GM21381 (cell line): Measurements from ENCODE around the gene COMMD10.

ENCODE experiments used
- ATAC-seq: cut with Tn5 transposase; IDR thresholded peaks from one replicate; pipeline ENCODE4 v1.9.1; 2021; ENCODE audit warnings: mild to moderate bottlenecking, moderate library complexity; ENCODE audit not compliant: unreplicated experiment

The COMMD10 gene

DNA sequence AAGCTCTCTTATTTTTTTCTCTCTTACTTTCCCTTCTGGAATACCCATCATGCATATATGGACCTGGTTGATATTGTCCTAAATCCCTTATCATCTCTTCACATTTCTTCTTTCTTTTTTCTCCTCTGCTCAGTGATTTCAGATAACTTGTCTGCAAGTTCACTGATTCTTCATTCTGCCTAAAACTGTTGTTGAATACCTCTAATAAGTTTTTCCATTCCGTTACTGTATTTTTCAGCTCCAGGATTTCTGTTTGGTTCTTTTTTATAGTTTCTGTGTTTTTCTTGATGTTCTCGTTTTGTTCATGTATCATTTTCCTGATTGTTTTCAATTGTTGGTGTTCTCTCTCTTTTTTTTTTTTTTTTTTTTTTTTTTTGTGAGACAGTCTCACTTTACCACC, 203.7 kb downstream of the COMMD10 start:
- no peak for ATAC-seq

- ATAC-seq, result no peak
Measured at GRCh38 chr5:116289276-116289675, 204.5 kb downstream of the COMMD10 start.

- no peak for ATAC-seq
Measured at GRCh38 chr5:116291271-116291670, 206.4 kb downstream of the COMMD10 start.

- ATAC-seq, result no peak
Measured at GRCh38 chr5:116292321-116292720, 207.5 kb downstream of the COMMD10 start.

DNA sequence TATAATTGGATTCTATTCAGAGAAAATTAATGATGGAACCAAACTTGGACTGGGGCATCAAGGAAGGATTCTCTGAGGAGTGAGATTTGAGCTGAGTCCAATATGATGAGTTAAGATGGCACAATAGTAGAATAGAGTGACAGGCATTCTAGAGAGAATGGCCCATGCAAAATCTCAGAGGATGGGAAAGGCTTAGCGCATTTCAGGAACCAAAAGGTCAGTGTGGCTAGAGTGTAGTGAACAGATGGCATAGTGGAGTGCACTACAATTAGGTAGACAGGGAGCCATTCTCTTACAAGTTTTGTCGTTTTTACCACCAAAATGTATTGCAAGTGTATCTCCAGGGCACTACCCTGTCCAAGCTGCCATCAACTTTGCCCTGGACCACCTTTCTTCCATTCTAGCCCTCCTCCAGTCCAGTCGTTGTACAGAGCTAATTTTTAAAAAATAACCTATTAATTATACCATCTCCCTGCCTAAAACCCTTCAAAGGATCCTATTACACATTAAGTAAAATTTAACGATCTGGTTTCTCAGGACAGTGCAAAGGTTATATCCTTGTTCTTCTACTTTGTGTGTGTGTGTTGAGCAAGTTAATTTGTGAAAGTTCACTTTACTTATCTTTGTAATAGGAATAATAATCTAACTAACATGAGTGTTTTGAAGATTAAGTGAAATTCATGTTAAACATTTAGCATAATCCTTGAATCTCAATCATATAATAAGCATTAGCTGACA, 211.7 kb downstream of the COMMD10 start:
- no peak for ATAC-seq

DNA sequence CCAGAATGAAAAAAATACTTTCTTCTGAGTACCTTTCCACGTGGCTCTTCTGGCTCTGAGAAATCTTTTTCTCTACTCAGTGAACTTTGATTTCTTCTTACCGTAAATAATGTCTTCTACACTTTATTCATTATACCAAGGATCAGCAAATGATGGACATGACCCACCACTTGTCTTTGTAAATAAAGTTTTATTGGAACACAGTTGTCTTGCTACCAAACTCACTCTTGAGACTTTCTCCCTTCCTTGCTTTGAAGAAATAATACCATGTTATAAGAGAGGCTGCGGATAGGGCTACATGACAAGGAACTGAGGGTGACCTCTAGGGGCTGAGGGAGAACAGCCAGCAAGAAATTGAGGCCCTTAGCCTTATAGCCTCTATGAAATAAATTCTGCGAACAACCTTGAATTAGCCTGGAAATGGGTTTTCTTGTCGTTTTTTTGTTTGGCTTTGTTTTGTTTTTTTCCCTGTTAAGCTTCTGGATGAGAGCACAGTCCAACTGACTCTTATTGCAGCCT, 212.5 kb downstream of the COMMD10 start:
- no peak for ATAC-seq

DNA sequence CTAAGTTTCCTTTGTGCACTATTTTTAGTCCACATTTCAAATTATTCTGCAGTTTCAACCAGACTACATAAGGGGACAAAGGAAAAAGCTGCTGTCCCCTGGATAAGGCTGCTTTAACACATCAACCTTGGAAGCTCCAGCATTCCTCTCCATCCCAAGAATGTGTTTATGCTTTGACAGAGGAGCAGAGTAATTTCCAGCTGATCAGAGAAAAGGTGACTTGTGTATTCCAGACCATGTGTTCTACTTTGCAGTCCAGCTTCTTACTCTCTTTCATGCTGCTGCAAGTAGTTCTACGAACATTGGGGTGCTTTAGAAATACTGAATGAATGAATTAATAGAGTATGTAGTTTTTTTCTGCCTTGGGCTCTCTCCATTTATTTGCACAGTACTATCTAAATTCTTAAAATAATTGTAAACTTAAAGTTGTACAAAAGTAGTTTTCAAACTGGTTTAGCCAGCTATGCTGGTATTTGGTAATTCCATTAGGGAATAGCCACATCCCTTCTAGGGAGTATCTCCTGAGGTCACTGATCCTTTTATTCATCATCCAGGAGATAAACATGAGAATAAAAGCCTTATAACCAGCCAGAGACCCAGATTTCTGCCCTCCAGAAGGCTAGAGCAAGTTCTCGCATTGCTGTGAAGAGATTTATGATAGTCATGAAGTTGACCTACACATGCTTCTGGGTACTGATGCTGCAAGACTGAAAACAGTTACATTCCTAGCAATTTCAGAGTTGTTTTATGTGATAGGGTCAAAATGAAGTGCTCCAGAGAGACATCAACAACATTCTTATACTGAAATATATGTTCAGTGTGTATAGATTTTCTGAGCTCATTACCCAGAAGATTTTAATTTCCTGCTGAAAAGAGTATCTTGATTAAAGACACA, 215.2 kb downstream of the COMMD10 start:
- no peak for ATAC-seq

DNA sequence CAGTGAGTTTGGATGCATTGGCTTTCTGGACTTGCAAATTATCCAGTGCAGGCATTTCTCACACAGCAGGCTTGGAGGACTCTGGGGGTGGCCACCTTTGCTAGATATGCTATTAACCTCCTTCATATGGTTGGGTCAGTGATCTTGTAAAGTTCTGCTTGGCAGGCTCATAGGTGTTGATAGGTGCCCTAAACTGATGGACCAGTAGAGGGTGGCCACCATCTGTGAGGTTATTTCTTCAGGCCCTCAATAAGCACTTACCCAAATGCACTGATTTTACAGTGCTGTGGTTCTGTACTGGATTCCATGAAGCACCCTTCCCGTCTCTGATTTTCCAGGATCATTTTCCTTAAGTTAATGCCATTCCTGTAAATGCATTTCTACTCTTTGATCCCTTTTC, 216.3 kb downstream of the COMMD10 start:
- ATAC-seq, result no peak

DNA sequence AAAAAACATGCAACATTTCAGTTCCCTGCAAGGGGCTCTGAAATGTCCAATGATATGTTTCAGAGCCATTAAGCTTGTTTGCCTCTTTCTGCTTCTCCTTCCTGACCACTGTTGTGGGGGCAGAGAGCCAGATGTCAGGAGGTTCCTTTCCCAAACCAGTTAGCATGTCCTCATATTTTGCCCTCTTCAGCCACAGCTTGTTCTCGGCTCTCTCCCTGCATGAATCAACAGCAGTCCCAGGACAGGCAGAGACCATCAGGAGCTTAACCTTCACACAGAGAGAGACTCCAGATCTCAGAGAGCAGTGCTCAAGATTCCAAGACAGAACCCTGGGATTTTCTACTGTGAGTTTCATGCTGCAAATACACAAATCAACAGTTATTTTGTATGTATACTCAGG, 218.5 kb downstream of the COMMD10 start:
- no peak for ATAC-seq

DNA sequence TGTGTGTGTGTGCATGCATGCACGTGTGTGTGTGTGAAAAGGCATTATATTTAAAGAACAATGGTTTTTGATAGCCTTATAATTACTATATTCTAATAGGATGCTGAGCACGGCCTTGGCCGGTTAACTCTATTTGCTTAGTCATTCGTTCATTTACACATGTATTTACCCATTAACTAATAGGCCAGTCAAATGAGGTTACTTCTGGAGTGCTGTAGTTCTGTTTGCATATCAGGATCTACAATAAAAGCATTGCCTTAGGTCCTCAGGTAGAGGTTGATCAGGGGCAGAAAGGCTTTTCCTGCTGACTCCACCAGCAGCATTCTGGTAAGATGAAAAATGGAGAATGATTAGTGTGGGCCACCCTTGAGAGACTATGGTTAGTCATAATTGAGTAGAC, 219.0 kb downstream of the COMMD10 start:
- ATAC-seq, result no peak

DNA sequence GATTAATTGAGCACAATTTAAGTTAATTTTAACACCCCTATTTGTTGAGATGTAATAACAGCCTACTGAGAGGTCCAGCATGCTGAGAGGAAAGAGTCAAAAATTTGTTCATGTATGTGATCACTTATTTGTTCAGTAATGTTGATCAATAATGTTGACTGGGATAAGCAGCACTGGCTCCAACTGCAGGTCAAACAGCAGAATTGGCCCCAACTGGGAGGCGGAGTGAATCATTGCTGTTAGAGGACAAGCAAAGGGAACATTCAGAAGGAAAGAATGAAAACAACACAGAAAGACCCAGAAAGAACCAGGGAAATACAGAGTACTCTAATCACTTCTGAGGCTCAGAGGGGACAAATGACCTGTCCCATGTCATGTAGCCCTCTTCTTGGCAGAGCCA, 221.1 kb downstream of the COMMD10 start:
- ATAC-seq, result no peak

DNA sequence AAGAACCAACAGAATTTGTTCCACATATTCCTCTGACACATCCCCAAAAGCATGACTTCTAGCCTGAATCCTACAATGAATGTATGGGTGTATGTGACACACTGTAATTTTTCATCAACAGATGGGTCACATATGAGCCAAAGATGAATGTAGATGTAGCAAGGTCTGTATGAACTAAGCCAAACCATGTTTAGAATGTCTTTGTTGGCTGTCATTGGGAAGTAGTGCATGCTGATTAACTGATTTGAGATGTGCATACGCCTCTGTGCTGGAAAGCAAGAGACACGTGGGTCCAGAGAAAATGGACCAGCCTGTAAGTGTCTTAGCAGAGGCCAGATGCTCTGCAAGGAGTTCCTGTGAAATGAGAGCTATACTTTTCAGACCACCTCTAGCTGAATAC, 222.0 kb downstream of the COMMD10 start:
- ATAC-seq, result no peak

GRCh38 chr5:116308391-116308790, 223.6 kb downstream of the COMMD10 start:
- ATAC-seq, result no peak

DNA sequence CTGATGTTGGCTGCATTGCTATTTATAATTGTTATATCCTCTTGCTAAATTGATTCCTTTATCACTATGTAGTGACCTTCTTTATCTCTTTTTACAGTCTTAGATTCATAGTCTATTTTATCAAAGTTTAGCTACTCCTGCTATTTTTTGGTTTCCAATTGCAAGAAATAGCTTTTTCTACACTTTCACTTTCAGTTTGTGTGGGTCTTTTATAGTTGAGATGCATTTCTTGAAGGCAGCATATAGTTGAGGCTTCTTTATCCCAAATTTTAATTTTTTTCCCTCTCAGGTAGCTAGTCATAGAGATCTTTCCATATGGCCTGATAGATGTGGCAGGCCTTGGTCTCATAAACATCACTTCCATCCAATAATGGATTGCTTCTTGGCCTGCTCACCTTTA, 228.5 kb downstream of the COMMD10 start:
- ATAC-seq, result no peak

DNA sequence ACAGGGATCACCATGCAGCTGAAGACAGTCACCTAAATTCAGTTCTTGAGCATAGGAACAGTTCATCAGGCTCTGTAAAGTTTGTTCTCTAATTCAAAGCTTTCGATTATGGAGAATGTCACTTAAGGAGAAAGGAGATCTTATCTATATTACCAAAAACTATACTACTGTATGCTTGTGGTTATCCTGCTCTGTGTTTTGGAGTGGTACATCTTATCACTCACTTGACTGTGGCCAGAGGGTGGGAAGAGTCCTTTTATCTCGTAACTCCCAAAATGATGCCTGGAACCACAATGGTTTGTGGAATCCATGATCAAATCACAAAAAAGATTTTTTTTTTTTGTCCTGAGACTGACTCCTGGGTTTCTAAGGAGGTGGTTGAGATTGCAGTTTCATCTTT, 230.7 kb downstream of the COMMD10 start:
- no peak for ATAC-seq

- no peak for ATAC-seq
Measured at GRCh38 chr5:116318091-116318854, 233.4 kb downstream of the COMMD10 start.

DNA sequence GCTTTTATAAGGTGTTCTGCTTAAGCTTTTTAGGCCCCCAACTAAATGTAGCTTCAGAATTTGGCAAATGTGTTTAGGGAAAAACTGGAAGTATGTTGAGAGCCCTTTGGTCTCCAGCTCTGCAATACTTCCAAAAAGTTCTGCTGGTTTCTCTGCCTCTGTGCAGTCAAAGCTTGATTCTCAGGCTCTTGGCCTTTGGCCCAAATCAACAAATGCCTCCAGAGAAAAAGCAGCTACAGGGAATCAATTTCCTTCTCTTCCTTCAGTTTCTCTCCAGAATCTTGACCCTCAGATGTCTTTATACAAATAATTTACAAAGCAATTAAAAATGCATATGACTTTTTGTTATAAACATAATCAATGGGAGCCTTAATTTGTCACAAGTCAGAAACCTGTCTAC, 235.7 kb downstream of the COMMD10 start:
- ATAC-seq, result no peak

DNA sequence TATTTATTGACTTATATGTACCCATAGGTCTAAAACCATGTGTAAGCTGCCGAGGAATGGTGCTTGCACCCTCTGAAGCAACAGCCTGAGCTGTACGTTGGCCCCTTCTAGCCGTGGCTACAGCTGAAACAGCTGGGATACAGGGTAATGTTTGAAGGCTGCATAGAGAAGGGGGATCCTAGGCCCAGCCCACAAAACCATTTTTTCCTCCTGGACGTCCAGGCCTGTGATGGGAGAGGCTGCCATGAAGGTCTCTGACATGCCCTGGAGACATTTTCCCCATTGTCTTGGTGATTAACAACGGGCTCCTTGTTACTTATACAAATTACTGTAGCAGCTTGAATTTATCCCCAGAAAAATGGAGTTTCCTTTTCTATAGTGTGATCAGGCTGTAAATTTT, 244.7 kb downstream of the COMMD10 start:
- no peak for ATAC-seq

DNA sequence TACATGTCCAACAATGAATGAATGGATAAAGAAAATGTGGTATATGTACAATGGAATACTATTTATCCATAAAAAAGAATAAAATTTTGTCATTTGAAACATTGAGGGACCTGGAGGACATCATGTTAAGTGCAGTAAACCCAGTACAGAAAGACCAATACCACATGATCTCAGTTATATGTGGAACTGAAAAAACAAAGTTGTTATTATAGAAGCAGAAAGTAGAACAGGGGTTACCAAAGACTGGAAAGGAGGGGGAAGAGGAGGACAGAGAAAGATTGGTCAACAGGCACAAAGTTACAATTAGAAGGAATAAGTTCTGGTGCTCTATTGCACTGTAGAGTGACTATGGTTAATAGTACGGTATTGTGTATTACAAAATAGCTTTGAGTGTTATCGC, 256.0 kb downstream of the COMMD10 start:
- ATAC-seq, result peak; percentile 60
